Neural progenitor cell (in vitro differentiated cells): Measurements from ENCODE around the gene PANK4.

Experiments used
- CTCF ChIP-seq: fragments of 200-600 bp; sonication (generic); IDR thresholded peaks from 2 replicates; pipeline ENCODE4 v1.5.1; 2017; ENCODE audit warnings: antibody characterized with exemption, mild to moderate bottlenecking
- EZH2 ChIP-seq: fragments of 200-600 bp; sonication (generic); IDR thresholded peaks from 2 replicates; pipeline ENCODE4 v1.6.1; 2017; ENCODE audit warnings: antibody characterized with exemption, mild to moderate bottlenecking, moderate library complexity

- no peak for TF ChIP-seq CTCF
- TF ChIP-seq EZH2: no peak
Measured at GRCh38 chr1:2519729-2520128, 6.7 kb downstream of the PANK4 start.
